ENCODE data around the gene CABP4.

The CABP4 gene

GRCh38 chr11:67455054-67455453 is at the start of gene CABP4:
CABP4 (plus strand) TSS chr11:67455354; CDS start chr11:67455424, 70 bp downstream.
- no peak for DNase-seq (ENCODE audit: low spot score)

DNA sequence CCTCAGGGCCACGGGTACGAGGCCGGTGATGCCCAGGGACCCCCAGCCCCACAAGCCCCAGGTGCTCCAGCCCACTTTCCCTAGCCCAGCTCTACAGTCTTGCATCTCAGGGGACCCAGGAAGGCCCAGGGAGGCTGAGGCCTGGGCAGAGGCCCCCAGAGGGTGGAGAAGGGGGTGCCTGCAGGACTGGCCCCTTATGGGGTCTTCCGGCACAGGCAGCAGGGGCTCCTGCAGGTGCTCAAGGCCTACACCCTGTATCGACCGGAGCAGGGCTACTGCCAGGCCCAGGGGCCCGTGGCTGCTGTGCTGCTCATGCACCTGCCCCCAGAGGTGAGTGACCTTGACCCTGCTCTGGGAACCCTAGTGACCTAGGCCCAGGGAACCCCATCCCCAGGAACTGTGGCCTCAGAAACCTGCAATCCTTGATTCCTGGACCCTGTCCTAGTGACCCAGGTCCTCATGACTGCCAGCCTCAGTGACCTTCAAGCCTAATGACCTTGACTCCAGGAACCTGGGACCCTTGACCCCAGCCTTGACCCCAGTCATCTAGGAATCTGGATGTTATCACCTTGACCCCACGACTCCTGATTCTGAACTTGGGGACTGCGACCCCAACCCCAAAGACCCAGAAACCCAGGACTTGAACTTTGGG is 49.3 kb upstream of the CABP4 start:
- DNase-seq (ENCODE audit: low spot score): no peak

GRCh38 chr11:67406420-67406968 is 48.7 kb upstream of the CABP4 start:
- DNase-seq (ENCODE audit: low spot score): no peak

GRCh38 chr11:67406969-67407687 is 48.0 kb upstream of the CABP4 start:
- DNase-seq (ENCODE audit: low spot score): no peak

- no peak for DNase-seq (ENCODE audit: low spot score)
Measured at GRCh38 chr11:67407688-67408163, 47.4 kb upstream of the CABP4 start.

- no peak for DNase-seq (ENCODE audit: low spot score)
Measured at GRCh38 chr11:67408437-67409200, 46.5 kb upstream of the CABP4 start.

- DNase-seq (ENCODE audit: low spot score): no peak
Measured at GRCh38 chr11:67409261-67409666, 45.9 kb upstream of the CABP4 start.

DNA sequence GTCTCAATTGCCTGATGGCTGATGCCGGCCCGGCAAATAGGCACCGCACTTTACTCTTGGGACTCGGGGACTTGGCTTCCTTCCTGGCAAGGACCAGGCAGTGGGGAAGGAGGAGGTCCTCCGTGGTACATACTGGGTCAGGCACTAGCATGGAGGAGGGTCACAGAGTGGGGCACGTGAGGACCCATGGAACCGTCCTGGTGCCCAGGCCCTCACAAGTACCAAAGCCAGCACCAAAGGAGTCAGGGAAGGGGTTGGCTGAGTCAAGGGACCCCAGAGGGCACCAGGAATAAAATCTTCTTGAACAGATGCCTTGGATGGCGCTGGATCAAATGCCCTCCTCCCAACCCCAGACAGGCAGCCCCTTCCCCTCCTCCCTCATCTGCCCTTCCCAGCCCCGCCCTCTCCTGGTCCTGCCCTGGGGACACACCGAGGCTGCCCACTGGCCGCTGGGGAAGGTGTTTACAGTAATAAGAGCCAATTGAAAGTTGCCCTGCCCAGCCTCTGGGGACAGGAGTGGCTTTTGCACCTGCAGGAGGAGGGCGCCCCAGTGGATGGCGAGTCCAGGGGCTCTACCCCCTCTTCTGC is 45.3 kb upstream of the CABP4 start:
- DNase-seq (ENCODE audit: low spot score): no peak

- DNase-seq (ENCODE audit: low spot score): no peak
Measured at GRCh38 chr11:67410369-67410831, 44.8 kb upstream of the CABP4 start.

DNA sequence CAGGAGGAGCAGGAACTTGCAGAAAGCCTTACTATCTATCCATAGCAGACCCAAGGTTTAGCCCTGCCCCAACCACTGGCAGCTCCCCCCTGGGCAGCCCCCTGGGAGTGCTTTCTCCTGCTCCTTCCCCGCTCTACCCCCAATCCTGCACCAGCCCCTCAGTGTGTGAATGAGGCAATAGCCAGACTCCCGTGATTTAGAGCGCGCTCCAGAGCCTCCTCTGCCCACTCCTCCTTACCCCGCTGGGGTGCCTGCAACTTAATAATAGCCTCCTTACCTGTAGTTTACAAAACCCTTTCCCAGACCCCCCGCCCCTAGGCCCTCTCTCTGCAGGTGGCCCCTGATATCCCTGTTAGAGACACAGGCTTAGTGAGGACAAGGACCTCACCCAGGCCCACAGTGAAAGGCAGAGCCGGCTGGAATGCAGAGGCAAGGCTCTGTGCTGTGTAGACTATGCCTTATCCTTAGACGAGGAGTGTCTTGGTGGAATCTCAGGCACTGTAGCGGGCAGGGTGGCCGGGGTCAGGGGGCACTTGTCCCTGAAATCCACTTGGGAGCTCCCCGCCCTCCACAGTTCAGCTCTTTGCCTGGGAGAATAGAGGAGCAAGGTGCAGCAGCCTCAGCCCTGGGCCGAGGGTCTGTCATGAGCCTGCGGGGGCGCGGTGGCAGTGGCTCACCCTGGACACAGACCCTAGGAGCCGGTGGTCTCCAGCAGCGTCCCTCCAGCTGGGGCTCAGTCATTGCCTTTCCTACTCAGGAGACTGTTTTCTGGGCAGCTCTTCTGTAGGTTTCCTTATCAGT is 44.0 kb upstream of the CABP4 start:
- no peak for DNase-seq (ENCODE audit: low spot score)

DNA sequence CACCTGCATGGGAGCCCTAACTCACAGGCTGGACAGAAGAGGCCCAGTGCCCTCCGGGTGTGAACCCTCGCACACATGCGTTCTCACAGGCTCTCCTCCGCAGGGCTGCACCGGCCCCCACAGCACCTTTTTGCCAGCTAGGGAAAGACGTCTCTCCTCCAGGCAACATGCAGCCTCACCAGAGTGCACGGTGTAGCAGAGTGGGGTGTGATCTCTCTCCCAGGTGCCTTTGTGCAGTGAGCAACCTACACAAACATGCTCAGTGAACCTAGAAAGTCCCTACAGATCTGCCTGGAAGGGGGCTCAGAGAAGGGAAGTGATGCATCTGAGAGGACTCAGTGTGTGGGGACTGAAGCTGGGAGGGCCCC is 43.4 kb upstream of the CABP4 start:
- no peak for DNase-seq (ENCODE audit: low spot score)

GRCh38 chr11:67412495-67413179 is 42.5 kb upstream of the CABP4 start:
- no peak for DNase-seq (ENCODE audit: low spot score)

GRCh38 chr11:67413266-67413849 is 41.8 kb upstream of the CABP4 start:
- no peak for DNase-seq (ENCODE audit: low spot score)

- DNase-seq (ENCODE audit: low spot score): no peak
Measured at GRCh38 chr11:67415501-67416304, 39.5 kb upstream of the CABP4 start, which contains the start of gene CARNS1. CARNS1 (plus strand) TSS chr11:67415678; CDS start chr11:67416200, 522 bp downstream.

GRCh38 chr11:67416416-67417335 is 38.5 kb upstream of the CABP4 start:
- no peak for DNase-seq (ENCODE audit: low spot score)

GRCh38 chr11:67417425-67417824 is 37.7 kb upstream of the CABP4 start:
- no peak for DNase-seq (ENCODE audit: low spot score)

DNA sequence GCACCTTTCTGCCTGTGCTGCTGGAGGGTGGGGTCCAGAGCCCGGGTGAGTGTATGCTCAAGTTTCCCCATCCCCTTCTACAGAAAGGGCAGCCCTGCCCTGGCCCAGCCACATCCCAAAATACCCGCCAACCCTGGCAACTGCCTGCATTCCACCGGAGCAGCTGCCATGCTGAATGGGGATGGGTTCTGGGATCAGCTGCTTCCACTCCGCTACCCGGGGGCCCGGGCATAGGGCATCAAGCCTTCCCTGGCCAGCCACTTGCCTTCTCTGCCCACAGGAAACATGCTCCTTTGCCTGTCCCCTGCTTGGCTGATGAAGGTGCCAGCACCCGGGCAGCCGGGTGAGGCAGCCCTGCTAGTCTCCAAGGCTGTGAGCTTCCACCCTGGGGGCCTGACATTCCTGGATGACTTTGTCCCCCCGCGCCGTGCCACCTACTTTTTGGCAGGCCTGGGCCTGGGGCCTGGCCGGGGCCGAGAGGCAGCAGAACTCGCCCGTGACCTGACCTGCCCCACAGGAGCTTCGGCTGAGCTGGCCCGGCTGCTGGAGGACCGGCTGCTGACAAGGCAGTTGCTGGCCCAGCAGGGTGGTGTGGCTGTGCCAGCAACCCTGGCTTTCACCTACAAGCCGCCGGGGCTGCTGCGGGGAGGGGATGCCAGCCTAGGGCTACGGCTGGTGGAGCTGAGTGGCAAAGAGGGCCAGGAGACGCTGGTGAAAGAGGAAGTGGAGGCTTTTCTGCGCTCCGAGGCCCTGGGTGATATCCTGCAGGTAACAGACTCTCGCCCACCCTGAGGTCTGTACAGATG is 36.5 kb upstream of the CABP4 start:
- DNase-seq (ENCODE audit: low spot score): no peak
